ENCODE measurements around the gene CEP350.

CEP350 gene

GRCh38 chr1:180154325-180155181 lies 199.9 kb downstream of the CEP350 start, which contains the start of gene QSOX1:
QSOX1 (plus strand) TSS chr1:180154869; CDS start chr1:180154908, 39 bp downstream.
- peak; percentile 83 for DNase-seq (ENCODE audit: low spot score)

GRCh38 chr1:180155182-180155682 lies 200.6 kb downstream of the CEP350 start:
- DNase-seq (ENCODE audit: low spot score), result peak; percentile 18

- DNase-seq (ENCODE audit: low spot score), result no peak
Observed at GRCh38 chr1:180156201-180156600, 201.6 kb downstream of the CEP350 start.

GRCh38 chr1:180156631-180157091 lies 202.1 kb downstream of the CEP350 start:
- no peak for DNase-seq (ENCODE audit: low spot score)

DNA sequence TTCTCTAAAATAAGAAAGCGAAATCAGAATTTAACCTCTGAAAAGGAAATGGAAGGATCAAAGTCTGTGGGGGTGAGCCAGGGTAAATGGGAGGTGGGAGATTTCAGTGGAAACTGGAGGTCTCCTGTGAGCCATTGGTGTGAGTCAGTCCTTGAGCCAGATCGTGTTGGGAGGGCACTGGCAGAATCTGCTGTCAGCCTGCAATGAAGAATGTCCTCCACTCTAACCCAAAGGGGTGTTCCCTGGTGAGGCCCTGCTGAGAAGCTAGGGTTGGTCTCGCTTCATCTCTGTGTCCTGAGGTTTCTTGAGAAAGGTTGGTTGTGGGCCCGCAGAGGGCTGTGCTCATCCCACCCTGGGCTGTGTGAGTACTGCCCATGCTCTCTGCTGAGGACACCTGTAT lies 202.5 kb downstream of the CEP350 start:
- DNase-seq (ENCODE audit: low spot score), result no peak

- DNase-seq (ENCODE audit: low spot score), result no peak
Observed at GRCh38 chr1:180157576-180158057, 203.0 kb downstream of the CEP350 start.

GRCh38 chr1:180158149-180159147 lies 203.8 kb downstream of the CEP350 start:
- DNase-seq (ENCODE audit: low spot score), result no peak

- DNase-seq (ENCODE audit: low spot score), result no peak
Observed at GRCh38 chr1:180160357-180160756, 205.7 kb downstream of the CEP350 start.

GRCh38 chr1:180163041-180163440 lies 208.4 kb downstream of the CEP350 start:
- DNase-seq (ENCODE audit: low spot score), result no peak
